Right ventricle myocardium superior (tissue), 1 donor: ENCODE results near the gene FAM200C. TPM values are rescaled to one million over a fixed set of nuclear protein-coding genes. Genes with fewer than 3 reads are reported as not detected.
A peak's percentile ranks its signal among the peaks of the same experiment; 100 is the strongest.

ENCODE experiments used
- ATAC-seq: fragments of 200-7000 bp; cut with Tn5 transposase; one replicate; pipeline ENCODE4 v1.9.1; 2020; ENCODE audit warnings: mild to moderate bottlenecking; ENCODE audit not compliant: poor library complexity
- DNase-seq: peaks from one replicate; pipeline ENCODE4 v3.0.0-alpha.2; 2020
- intact Hi-C: fragments of 100-400 bp; cut with DNase I; formaldehyde crosslinking; loops from one replicate; pipeline ENCODE4 v1.11.2; 2022
- total RNA-seq: library from RNA; stranded (reverse); fragmentation: NEBNext Ultra II Directional; extraction: Animal tissue kit (Norgen Biotek cat#: 25700); gene quantifications from one replicate; pipeline ENCODE4 v1.2.1, GENCODE V29; 2021
- donor health status: DM: no; HTN: yes; CAD: no; lungs with severe emphysema.

The FAM200C gene
- total RNA-seq, 1 donor from 2014 or later = 3.8 TPM

DNA sequence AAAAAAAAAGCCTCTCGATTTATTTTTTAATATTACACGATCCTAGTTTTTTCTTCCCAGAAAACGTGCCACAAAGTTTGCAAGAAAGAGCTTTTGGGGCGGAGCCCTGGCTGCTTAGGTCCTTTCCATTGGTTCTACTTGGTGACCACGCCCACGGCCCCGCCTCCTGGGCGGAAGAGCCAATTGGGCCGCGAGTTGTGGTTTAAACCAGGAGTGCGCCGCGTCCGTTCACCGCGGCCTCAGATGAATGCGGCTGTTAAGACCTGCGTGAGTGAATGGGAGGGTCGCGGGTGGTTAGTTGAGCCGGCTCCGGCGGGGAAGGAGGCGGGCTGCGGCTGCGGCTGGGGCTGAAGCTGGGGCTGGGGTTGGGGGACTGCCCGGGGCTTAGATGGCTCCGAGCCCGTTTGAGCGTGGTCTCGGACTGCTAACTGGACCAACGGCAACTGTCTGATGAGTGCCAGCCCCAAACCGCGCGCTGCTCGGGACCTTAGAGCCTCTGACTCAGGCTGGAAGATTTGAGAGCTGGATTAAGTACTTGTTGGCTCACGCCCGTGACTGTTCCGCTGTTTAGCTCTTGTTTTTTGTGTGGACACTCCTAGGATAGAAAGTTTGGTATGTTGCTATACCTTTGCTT, 21.9 kb upstream of the FAM200C start, which contains the start of gene PTTG1:
Gene PTTG1 (plus strand): TSS at position 231 of the 634 bp plus-strand sequence. CDS start 458 bp downstream, outside the sequence.
- DNase-seq (peak; percentile 99), ATAC-seq (peak; percentile 89)
- intact Hi-C loops = no loop called here

DNA sequence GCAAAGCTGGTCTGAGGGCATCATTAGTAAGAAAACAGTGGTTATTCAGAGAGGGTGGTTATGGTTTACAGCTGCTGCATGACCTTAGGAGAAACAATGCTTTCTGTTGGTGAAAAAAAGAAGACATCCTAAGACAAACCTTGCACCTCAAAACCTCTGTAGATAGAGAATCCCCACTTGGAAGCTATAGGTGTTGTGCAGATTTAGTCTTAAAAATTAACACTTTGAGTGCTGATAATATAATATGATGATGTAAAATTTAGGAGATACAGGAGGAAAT, 20.4 kb upstream of the FAM200C start:
- intact Hi-C loops = no loop called here
- no peak for ATAC-seq
- no peak for DNase-seq

DNA sequence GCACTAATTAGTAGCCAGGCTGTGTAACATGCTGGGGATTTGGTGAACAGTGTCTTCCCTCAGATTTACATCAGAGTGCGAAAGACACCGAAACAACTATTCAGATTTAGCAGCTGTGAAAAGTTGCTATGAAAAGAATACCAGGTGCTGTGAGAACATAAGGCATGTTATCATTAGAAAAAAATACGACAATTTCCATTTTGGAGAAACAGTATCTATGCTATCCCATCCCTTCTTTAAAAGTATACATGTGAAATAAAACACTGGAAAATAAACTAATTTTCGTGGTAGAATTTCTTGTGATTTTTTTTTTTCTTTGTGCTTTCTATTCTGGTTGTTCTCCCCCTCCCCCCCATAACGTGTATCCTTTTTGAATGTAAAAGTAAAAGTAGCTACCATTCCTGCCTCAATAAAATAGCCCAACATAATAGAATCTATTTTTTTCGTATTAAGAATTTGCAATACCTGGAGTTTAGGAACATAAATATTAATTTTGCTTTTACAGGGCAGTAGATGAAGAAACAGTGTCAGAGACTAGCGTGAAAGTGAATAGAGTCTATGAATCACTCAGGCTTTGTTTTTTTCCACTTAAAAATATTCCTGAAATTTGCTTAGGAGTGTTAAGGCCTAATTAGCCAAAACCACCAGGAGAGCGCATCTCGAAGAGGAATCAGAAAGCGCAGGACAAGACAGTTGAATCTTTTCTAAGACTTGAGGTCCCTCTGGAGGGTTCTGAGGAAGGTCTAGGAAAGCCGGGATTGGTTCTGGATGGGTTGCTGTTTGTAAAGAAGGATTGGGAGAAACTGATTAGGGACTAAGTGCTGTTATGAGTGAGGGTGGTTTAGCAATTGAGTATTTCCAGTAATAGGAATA, 19.8 kb upstream of the FAM200C start:
- no peak for ATAC-seq
- intact Hi-C loops = no loop called here
- DNase-seq = no peak

DNA sequence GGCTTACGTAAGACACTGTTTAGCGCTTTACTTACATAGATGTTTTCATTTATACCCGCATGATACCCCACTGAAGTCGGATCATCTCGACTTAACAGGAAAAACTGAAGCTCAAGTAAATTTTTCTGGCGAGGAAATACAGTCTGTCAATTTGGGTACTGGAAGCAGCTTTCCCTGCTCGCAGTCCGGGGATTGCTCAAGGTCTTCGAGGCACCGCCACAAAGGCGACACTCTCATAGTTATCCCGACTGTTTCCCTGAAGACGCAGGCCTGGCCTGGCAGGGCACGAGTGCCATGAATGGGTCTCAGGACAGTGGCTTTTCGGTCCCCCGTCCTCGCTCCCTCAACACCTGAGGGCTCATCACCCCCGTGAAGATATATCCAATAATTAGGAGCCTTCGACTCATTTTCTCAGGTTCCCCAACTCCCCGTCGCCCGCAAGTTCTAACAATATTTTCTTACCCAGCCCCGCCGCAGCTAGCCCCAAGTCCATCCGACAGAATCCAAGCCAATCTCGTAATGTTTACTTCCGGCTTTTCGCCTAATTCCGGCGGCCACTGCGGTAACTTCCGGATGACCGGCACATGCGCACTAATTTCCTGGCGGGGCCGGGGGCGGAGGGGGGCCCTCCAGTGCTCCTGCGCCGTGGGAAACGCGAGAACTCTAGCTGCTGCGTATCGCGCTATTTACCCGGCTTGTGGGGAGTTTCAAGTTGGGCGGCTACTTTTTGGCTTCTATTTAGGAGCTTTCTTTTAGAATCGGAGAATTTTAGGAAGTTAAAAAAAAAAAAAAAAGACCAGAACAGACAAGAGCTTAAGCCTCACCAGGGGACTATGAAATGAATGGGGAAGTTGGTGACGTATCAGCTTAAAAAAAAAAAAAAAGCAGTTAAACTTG, 19.0 kb upstream of the FAM200C start, which contains the start of gene SLU7:
Gene SLU7 (minus strand): TSS at position 521 of the 897 bp plus-strand sequence. CDS start 3,787 bp downstream, outside the sequence.
- DNase-seq (peak; percentile 95), ATAC-seq (peak; percentile 96)
- intact Hi-C loops = no loop called here

DNA sequence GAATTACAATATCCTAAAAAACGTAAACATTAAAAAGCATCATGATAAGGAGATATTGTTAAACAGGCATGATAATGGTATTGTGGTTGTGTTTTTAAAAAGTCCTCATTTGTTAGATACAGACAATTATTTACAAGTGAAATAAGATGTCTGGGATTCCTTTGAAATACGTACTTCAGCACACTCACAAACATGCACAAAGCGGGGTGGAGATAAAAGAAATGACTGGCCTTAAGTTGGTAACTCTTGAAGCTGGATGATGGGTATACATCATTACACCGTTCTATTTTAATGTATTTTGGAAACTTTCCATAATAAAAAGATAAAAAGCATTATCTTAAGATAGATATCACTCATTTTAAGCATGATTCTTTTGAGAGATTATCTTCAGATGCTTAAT, 1.0 kb downstream of the FAM200C start:
- DNase-seq = no peak
- intact Hi-C loops = loop anchor here (10.0 kb wide), 1 partner anchor 374 kb away; no protein-coding TSS in a partner anchor

DNA sequence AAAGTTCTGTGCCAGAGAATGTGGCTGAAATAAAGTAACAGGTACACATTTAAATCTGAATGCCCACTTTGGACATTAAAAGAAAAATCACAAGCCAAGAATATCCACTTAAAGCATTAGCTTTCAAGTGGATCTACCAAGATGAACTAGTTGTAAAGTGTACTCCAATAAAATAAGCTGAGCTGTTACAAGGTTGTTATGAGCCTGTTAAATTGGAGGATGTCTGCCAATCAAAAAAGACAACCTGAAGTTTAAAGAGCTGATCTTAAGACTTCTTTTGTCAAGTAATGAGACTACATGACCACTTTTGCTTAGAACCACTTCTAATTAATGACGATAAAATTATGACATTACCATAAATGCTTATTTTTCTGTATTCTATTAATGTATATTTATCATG, 2.4 kb downstream of the FAM200C start:
- intact Hi-C loops = loop anchor here (10.0 kb wide), 1 partner anchor 373 kb away; no protein-coding TSS in a partner anchor
- ATAC-seq (no peak), DNase-seq (no peak)

More for the DNA sequence above, 1.0 kb downstream of the FAM200C start:
- ATAC-seq = no peak

DNA sequence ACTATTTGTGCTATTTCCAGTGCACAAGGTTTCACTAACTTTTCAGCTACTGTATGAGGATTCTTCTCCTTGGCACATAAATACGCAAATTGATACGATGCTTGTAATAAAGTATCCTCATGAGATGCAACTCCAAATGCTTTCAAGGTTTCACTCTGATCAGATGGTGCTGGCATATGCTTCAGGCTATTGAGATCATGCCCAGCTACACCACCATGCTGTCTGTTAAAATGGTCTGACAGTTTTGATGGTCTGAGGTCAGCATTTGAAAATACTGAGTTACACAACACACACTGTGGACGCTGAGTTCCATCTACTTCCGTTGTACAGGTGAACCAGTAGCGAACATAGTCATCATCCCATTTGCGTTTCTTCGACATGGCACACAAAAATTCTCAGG, 4.7 kb downstream of the FAM200C start:
- ATAC-seq (no peak), DNase-seq (no peak)
- intact Hi-C loops = loop anchor here (10.0 kb wide), 1 partner anchor 370 kb away; no protein-coding TSS in a partner anchor

DNA sequence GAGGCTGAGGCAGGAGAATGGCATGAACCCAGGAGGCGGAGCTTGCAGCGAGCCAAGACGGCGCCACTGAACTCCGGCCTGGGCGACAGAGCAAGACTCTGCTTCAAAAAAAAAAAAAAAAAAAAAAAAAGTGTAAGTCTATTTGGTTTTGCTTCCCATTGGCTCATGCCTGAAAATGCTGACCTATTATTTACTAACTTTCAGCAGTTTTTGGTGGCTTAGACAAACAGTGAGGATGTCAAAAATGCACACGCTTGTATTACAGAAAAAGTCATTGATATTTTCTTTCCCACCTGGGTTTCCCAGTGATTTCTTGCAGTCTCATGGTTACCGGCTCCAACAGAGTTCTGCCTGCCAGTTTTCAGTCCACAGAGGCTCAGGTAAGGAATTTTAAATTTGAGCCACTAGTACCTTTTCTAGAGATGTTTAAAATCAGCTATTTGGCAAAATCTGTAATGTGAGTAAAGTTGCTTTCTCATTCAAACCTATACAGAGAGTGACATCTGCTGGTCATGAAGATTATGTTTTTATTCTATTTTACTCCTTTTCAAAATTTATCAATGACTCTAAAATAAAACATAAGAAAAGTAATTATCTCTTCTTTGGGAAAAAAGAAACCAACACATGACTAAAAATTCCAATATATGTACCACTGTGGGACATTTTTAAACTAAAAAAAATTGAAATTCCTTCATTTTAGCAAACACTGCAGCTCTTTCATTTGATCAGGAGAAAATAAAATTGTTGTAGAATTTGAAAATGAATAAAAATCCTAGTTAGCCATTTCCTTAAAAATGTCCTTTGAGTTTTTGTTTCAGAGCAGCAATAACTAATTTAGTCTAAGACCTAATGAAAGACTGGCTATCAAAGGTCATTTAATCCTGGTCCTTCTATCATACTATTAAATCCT, 8.8 kb downstream of the FAM200C start:
- intact Hi-C loops = loop anchor here (10.0 kb wide), 1 partner anchor 366 kb away; no protein-coding TSS in a partner anchor
- peak; percentile 53 for ATAC-seq
- no peak for DNase-seq

DNA sequence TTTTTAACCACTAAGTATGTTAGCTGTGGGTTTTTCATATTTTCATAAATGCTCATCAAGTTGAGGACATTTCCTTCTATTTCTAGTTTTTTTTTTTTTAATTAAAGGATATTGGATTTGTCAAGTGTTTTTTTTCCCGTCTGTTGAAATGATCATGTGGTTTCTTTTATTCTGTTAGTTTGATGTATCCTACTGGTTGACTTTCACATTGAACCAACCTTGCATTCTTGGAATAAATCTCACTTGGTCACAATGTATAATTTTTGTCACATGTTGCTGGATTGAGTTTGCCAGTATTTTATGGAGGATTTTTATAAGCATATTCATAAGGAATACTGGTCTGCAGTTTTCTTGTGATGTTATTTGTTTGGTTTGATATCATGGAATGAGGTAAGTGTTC, 12.4 kb downstream of the FAM200C start:
- intact Hi-C loops = no loop called here
- ATAC-seq = no peak

DNA sequence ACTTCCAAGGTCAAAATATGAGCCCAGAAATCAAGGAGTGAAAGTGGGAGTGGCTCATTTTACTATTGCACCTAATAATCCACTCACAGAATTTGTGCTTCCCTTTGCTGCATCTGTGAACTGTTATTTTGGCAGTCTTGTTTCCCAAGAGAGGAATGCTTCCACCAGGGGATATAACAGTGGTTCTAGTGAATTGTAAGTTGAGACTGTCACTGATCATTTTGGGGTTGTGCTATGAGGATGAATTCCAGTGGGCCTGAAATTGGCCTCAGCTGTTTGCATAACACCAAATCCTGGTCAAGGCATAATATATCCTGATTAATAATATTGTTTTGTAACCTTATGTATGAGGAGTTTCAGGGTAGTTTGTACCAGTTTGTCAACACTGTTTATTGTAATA, 14.4 kb downstream of the FAM200C start:
- intact Hi-C loops = no loop called here
- ATAC-seq = no peak
- no peak for DNase-seq

More for the DNA sequence above, 12.4 kb downstream of the FAM200C start:
- no peak for DNase-seq

DNA sequence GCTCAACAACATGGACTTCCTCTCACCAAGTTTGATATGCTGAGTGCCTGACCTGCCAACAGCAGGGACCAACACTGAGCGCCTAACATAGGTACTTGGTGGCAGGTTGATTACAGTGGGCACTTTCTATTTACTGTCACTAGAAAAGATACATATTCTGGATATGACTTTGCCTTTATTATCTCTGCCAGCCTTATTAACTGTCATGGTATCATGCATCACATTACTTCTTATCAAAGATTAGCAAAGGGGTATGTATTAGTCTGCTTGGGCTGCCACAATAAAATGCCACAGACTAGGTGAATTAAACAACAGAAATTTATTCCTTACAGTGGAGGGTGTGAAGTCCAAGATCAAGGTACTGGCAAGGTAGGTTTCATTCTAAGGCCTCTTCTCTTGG, 15.2 kb downstream of the FAM200C start:
- DNase-seq (no peak), ATAC-seq (no peak)
- intact Hi-C loops = no loop called here

DNA sequence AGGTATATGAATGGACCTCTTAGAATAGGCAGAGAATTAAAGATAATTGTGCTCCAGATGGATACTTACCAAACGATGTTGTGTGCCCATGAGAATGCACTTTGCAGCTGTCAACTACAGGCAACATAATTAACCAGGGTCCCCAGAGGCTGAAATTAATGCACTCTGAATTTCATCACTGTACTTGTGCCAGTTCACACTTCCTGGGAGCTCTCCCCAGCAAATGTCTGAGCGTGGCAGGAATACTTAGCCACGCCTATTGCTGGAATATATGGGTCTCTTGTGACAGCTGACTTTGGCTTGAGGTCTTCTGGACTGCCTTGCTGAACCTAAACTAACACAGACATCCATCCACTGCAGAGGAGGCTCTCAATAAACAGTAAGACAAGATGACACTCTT, 17.5 kb downstream of the FAM200C start:
- ATAC-seq = no peak
- intact Hi-C loops = no loop called here

DNA sequence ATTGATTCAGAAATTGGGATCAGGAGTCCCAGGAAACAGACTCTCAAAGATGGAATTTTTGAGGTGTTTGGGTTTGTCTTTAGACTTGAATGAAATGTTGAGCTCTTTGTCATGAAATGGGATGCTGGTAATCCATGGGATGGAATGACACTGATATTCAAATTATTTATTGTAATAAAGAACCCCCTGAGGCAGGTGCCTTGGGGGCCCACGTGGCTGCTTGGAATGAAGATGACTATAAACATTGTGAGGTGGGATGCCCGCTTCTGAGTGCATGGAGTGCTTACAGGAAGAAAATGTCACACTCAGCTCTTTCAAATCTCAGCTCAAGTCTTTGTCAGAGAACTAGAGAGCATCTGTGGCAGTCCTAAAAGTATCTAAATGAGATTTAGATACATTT, 19.8 kb downstream of the FAM200C start:
- intact Hi-C loops = no loop called here
- ATAC-seq = no peak

More for the DNA sequence above, 17.5 kb downstream of the FAM200C start:
- no peak for DNase-seq

DNA sequence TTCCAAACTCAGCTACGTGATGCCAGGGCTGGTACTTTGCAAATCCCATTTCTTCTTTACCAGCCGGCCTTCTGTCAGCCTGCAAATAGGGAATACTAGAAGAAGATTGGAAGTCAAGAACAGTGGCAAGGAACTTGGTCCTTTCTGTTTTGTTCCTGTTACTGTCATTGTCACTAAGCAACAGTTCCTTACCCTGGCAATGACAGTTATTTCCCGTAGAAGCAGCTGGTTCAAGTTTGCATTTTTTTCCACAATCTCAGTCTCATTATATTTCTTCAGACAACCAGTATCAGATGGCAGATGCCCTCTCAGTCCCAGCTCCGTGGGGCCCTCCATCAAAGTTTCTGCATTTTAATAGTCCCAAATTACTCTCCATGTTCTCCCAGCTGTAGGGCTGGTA, 20.3 kb downstream of the FAM200C start:
- peak; percentile 31 for ATAC-seq
- DNase-seq = no peak
- intact Hi-C loops = no loop called here

More for the DNA sequence above, 19.8 kb downstream of the FAM200C start:
- no peak for DNase-seq

DNA sequence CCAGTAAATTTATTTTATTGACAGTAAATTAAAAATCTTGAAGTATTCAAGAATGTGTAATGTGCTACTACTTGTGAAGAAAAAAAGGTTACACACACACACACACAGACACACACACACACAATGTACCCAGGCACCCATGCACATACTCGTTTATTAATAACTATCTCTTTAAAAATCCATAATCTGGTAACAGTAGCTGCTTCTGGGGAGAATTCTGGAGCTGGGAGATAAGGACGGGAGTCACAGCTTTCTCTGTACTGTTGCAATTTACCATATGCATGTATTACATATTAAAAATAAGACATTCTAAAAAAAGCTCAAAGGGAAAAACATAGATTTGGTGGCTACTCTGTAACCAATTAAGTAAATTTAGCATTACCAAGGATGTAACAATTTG, 21.5 kb downstream of the FAM200C start:
- intact Hi-C loops = no loop called here
- ATAC-seq (no peak), DNase-seq (no peak)

DNA sequence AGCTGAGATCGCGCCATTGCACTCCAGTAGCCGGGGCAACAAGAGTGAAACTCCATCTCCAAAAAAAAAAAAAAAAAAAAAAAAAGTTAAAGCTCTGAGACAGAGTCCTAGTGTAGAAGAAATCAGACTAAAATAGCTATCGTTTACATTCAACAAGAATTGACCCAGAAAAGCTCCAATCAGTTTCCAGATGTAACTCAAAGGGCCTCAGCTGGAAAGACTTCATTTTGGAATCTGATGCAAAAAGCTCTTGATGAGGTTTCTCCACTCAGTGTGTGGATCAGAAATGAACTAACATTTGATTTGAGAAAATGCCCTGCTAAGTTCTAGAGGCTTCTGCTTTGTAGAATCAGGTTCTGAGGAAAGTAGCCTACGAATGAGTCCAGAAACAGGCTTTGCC, 22.2 kb downstream of the FAM200C start:
- no peak for ATAC-seq
- DNase-seq = no peak
- intact Hi-C loops = no loop called here

DNA sequence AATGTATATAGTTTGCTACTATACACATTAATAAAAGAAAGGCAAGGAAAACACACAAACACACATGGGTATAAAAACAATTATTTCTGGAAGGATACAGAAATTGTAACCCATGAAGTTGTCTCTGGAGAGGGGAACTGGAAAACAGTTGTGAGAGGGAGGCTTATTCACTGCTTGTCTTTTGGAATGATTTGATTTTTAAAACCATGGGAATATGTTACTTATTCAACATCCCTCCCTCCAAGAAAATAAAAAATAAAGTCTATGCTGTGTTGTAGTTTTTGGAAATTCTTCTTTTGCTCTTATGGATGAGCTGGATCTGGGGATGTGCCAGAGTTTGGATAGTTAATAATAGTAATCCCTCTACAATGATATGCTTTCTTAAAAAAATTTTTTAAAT, 23.4 kb downstream of the FAM200C start:
- DNase-seq (no peak), ATAC-seq (no peak)
- intact Hi-C loops = no loop called here

DNA sequence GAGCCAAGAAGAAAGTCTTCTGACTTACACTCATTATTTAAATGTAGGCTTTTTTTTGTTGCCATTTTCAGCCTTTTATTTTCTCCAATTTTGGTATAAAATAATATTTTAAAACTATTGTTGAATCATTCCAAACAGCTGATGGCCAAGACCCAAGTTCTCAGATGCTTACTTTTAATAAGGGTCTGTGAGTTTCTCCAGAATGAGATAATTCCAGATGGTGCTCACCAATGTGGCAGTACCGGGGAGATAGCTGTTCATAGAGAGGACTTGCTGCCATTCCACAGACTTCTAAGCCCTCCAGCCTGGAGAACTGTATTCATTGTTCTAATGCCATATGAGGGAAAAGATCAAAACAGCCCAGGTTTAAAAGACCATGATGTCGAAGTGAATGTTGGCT, 24.2 kb downstream of the FAM200C start:
- ATAC-seq (no peak), DNase-seq (no peak)
- intact Hi-C loops = no loop called here
